GM21786 (cell line): Measurements from ENCODE around the gene SHISA8.

Experiments
- ATAC-seq: cut with Tn5 transposase; IDR thresholded peaks from one replicate; pipeline ENCODE4 v1.9.1; 2021; ENCODE audit not compliant: unreplicated experiment

Gene SHISA8

GRCh38 chr22:41934284-41935014 is 19.6 kb upstream of the SHISA8 start:
- no peak for ATAC-seq

GRCh38 chr22:41933411-41934177 is 18.7 kb upstream of the SHISA8 start:
- ATAC-seq, result no peak

GRCh38 chr22:41932353-41932752 is 17.5 kb upstream of the SHISA8 start:
- ATAC-seq, result no peak

- no peak for ATAC-seq
Measured at GRCh38 chr22:41931701-41932269, 16.9 kb upstream of the SHISA8 start.

GRCh38 chr22:41929418-41929810 is 14.5 kb upstream of the SHISA8 start:
- no peak for ATAC-seq

- ATAC-seq, result no peak
Measured at GRCh38 chr22:41928593-41929417, 13.9 kb upstream of the SHISA8 start.

GRCh38 chr22:41927813-41928212 is 12.9 kb upstream of the SHISA8 start:
- no peak for ATAC-seq

GRCh38 chr22:41925783-41926460 is 11.0 kb upstream of the SHISA8 start:
- no peak for ATAC-seq

- no peak for ATAC-seq
Measured at GRCh38 chr22:41923595-41924276, 8.9 kb upstream of the SHISA8 start.

- no peak for ATAC-seq
Measured at GRCh38 chr22:41922940-41923594, 8.2 kb upstream of the SHISA8 start.

GRCh38 chr22:41922328-41922727 is 7.5 kb upstream of the SHISA8 start:
- ATAC-seq, result no peak

GRCh38 chr22:41920271-41920976 is 5.5 kb upstream of the SHISA8 start:
- ATAC-seq, result peak; percentile 20

- peak; percentile 48 for ATAC-seq
Measured at GRCh38 chr22:41919357-41920224, 4.7 kb upstream of the SHISA8 start.

GRCh38 chr22:41917903-41918791 is 3.3 kb upstream of the SHISA8 start:
- ATAC-seq, result no peak

- ATAC-seq, result no peak
Measured at GRCh38 chr22:41917375-41917902, 2.6 kb upstream of the SHISA8 start.

GRCh38 chr22:41916745-41917358 is 2.0 kb upstream of the SHISA8 start:
- no peak for ATAC-seq
